ENCODE results near the gene LMX1A.

LMX1A gene

DNA sequence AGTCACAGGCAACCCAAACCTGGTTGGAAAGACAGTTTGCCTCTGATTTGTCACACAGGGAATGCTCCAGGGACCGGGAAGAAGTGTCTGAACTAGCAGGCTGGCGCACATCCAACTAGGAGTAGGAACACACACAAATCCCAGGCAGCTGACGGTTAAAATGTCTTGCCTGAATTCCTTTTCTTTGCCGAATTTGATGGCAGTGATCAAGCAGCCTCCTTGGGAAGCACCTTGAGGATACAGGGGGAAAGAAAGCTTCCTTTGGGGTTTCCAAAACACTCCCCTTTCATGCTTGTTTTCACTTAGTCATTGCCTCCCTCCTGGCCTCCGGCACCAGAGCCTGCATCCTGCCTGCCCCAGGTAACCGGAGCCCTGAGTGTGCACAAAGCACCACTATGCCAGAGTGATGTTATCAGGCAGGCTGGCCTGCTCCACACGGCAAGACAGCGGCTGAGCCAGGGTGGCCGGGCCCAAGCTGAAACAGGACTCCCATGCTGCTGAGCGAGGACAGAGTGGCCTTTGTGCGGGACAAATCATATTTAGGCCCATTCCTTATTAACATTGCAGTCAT is 193.8 kb downstream of the LMX1A start:
- no peak for DNase-seq (ENCODE audit: low read depth)

- no peak for DNase-seq (ENCODE audit: low read depth)
Observed at GRCh38 chr1:165161130-165161529, 195.4 kb downstream of the LMX1A start.

GRCh38 chr1:165153182-165153581 is 203.3 kb downstream of the LMX1A start:
- no peak for DNase-seq (ENCODE audit: low read depth)

DNA sequence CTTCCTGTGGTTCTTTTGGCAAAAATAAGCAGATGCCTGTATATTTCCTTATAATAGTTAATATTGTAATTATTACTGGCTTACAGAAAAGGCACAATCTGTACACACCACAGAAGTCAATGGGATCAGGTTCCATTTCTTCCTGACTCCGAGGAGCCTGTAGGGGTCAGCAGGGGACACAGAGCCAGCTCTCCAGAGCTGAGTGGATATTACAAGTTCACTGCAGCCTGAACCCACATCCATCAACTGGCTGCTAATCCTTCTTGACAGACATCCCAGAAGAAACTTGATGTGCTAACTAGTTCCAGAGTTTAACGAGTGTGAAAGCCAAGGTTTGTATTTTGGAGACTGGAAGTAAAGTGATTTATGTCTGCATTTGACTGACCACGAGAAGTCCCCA is 203.8 kb downstream of the LMX1A start:
- no peak for DNase-seq (ENCODE audit: low read depth)

GRCh38 chr1:165152109-165152508 is 204.4 kb downstream of the LMX1A start:
- no peak for DNase-seq (ENCODE audit: low read depth)
